ENCODE data around the gene NEK7.

Gene NEK7

DNA sequence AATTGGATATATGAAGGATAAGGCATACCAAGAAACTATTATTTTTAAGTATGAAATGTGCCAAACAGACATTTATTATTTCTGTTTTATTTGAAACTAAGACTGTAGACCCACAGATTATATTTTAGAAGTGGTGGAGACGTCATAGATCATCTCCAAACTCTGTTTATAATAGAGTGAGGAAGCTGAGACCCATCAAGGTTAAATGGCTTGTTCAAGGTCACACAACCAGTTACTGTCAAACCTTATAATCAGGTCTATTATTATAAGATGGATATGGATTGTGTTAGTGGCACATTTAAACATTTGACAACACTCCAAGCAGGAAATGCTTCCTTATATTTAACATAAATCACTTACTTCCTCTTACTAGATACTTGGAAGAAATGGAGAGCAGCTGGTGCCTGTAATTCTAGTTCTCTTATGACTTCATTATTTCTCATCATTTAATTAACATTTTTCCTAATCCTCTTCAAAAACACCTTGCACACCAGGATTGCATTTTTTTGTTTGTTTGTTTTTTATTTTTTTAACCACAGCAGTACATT is 117.0 kb downstream of the NEK7 start:
- TF ChIP-seq, protein P1, sequence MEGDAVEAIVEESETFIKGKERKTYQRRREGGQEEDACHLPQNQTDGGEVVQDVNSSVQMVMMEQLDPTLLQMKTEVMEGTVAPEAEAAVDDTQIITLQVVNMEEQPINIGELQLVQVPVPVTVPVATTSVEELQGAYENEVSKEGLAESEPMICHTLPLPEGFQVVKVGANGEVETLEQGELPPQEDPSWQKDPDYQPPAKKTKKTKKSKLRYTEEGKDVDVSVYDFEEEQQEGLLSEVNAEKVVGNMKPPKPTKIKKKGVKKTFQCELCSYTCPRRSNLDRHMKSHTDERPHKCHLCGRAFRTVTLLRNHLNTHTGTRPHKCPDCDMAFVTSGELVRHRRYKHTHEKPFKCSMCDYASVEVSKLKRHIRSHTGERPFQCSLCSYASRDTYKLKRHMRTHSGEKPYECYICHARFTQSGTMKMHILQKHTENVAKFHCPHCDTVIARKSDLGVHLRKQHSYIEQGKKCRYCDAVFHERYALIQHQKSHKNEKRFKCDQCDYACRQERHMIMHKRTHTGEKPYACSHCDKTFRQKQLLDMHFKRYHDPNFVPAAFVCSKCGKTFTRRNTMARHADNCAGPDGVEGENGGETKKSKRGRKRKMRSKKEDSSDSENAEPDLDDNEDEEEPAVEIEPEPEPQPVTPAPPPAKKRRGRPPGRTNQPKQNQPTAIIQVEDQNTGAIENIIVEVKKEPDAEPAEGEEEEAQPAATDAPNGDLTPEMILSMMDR (IDR thresholded peaks at IDR 0.05; ENCODE audit: insufficient read depth, low read depth, low read length, missing control alignments) = no peak
- DNase-seq (ENCODE audit: low read depth) = no peak

GRCh38 chr1:198275597-198275996 is 118.8 kb downstream of the NEK7 start:
- TF ChIP-seq, protein P1 (IDR thresholded peaks at IDR 0.05; ENCODE audit: insufficient read depth, low read depth, low read length, missing control alignments) = no peak
- no peak for DNase-seq (ENCODE audit: low read depth)
- no peak overlapping the region for H3K4me3 ChIP-seq (ENCODE audit: low read depth, low read length)

More for the DNA sequence above, 117.0 kb downstream of the NEK7 start:
- H3K4me3 ChIP-seq (ENCODE audit: low read depth, low read length) = no peak overlapping the region

DNA sequence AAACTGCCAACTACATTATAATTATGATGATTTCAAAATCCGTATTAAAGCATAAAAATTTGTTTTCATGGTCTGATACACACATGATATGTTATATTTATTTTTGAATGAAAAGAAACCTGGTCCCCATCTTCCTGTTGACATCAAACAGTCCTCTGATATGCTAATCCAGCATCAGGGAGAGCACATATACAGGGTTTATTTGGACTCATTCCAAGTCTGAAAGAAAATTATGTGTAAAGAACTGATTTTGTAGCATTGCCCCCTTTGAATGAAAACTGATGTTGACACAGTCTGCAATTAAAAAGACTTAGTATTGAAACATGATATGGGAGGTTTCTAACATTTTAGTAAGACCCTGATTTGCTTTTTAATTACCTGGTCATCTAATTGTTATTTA is 119.4 kb downstream of the NEK7 start:
- TF ChIP-seq, protein P1 (IDR thresholded peaks at IDR 0.05; ENCODE audit: insufficient read depth, low read depth, low read length, missing control alignments) = no peak
- H3K4me3 ChIP-seq (ENCODE audit: low read depth, low read length) = no peak overlapping the region
- DNase-seq (ENCODE audit: low read depth) = no peak

DNA sequence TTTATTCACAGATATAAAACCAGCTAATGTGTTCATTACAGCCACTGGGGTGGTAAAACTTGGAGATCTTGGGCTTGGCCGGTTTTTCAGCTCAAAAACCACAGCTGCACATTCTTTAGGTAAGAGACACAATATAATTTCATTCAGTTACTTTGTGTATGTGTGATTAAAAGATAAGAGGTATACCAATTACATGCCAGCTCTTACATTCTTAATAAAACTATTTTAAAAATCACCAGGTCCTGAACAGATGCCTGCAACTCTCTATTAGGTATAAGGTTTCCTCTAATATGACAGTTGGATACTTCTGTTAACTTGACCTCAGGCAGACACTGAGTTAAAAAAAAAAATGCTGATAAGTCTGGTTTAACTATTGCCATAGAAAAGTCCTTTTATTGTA is 122.1 kb downstream of the NEK7 start:
- TF ChIP-seq, protein P1 (IDR thresholded peaks at IDR 0.05; ENCODE audit: insufficient read depth, low read depth, low read length, missing control alignments) = no peak
- DNase-seq (ENCODE audit: low read depth) = no peak
- no peak overlapping the region for H3K4me3 ChIP-seq (ENCODE audit: low read depth, low read length)

- DNase-seq (ENCODE audit: low read depth) = no peak
- TF ChIP-seq, protein P1 (IDR thresholded peaks at IDR 0.05; ENCODE audit: insufficient read depth, low read depth, low read length, missing control alignments) = no peak
These were observed 123.3 kb downstream of the NEK7 start for GRCh38 chr1:198280080-198280479.

GRCh38 chr1:198281911-198282310 is 125.1 kb downstream of the NEK7 start:
- DNase-seq (ENCODE audit: low read depth) = no peak
- no peak overlapping the region for H3K4me3 ChIP-seq (ENCODE audit: low read depth, low read length)
- TF ChIP-seq, protein P1 (IDR thresholded peaks at IDR 0.05; ENCODE audit: insufficient read depth, low read depth, low read length, missing control alignments) = no peak

More at GRCh38 chr1:198280080-198280479, 123.3 kb downstream of the NEK7 start:
- no peak overlapping the region for H3K4me3 ChIP-seq (ENCODE audit: low read depth, low read length)

GRCh38 chr1:198283222-198283621 is 126.4 kb downstream of the NEK7 start:
- no peak overlapping the region for H3K4me3 ChIP-seq (ENCODE audit: low read depth, low read length)
- TF ChIP-seq, protein P1 (IDR thresholded peaks at IDR 0.05; ENCODE audit: insufficient read depth, low read depth, low read length, missing control alignments) = no peak
- DNase-seq (ENCODE audit: low read depth) = no peak

Measured in GM12865 (cell line).